ENCODE data around the gene DDB1. TPM values are rescaled to one million over a fixed set of nuclear protein-coding genes. Genes with fewer than 3 reads are reported as not detected.

The DDB1 gene
- total RNA-seq, 1 experiment from 2014 or later, result 297 TPM

DNA sequence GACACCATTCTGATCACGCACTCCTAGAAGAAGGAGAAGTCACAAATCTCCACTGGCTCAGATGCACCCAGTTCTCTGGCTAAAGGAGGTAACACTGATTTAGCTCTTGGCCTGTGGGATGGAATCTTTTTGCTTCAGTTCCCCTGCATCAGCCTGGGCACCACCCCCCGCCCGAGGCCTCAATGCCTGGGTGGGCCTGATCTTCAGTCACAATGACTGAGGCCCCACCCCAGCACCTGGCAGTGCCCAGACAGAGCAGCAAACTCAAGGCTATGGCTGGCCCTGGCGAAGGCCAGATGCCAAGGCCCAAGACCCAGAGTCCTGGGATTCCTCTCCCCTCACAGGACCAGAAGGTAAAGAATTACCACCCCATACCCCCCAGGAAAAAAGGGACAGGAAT lies 23.8 kb upstream of the DDB1 start:
- H3K9me3 ChIP-seq (ENCODE audit: control insufficient read depth, low read depth, low read length), result no peaks in the 10 kb centered on the region
- H3K9me3 Mint-ChIP-seq, result no peaks in the 10 kb centered on the region
- no peak for DNase-seq
- peaks cover 5 to 15% (median 12%) of the 10 kb centered on the region in 3 experiments for H3K36me3 Mint-ChIP-seq (ENCODE audit: insufficient read depth in 1 of 3, low read depth in 3 of 3)
- H2BK120ac ChIP-seq (ENCODE audit: low read depth, low read length, poor library complexity, severe bottlenecking), result no peak overlapping the region
- no peak overlapping the region for H2AK5ac ChIP-seq (ENCODE audit: insufficient read length, low read length)
- H3K9ac ChIP-seq (ENCODE audit: extremely low read depth, insufficient read length, low read length), result no peak overlapping the region
- H2BK12ac ChIP-seq (ENCODE audit: insufficient read length, low read depth, low read length), result no peak overlapping the region
- H4K20me1 ChIP-seq (ENCODE audit: control insufficient read depth, insufficient read depth, insufficient read length), result no peaks in the 10 kb centered on the region
- no peak for TF ChIP-seq CTCF (conservative IDR thresholded peaks at IDR 0.05)
- no peak overlapping the region for H4K8ac ChIP-seq (replicated peaks; ENCODE audit: insufficient read length, low read depth, low read length)
- H4K5ac ChIP-seq (ENCODE audit: insufficient read length, low read depth, low read length), result no peak overlapping the region
- H4K91ac ChIP-seq (ENCODE audit: insufficient read length, low read depth, low read length), result no peak overlapping the region
- no peak overlapping the region for H3K4ac ChIP-seq (ENCODE audit: low read depth, low read length)
- H3K14ac ChIP-seq (ENCODE audit: insufficient read depth, low read length), result no peak overlapping the region
- no peak overlapping the region for H3K27ac Mint-ChIP-seq
- H2BK15ac ChIP-seq (ENCODE audit: low read depth, low read length), result no peak overlapping the region
- H2BK20ac ChIP-seq (ENCODE audit: low read depth, low read length, poor library complexity, severe bottlenecking), result no peak overlapping the region
- H3K27ac ChIP-seq (ENCODE audit: insufficient read length, low read depth, low read length), result no peak overlapping the region
- WGBS (ENCODE audit: extremely low coverage, insufficient read length, low lambda C conversion rate), result no CpG with 5 or more reads among the region's 4 CpGs
- no peaks in the 10 kb centered on the region for H3K4me1 ChIP-seq (ENCODE audit: insufficient read depth, low read length)
- H3T11ph ChIP-seq (ENCODE audit: low read length), result no peak overlapping the region
- no peak overlapping the region for H3K23ac ChIP-seq (ENCODE audit: insufficient read length, low read depth, low read length)
- no peaks in the 10 kb centered on the region for H3K27me3 Mint-ChIP-seq (ENCODE audit: low read depth)
- H3K18ac ChIP-seq (ENCODE audit: insufficient read length, low read depth, low read length), result no peak overlapping the region
- no peak overlapping the region for H3K4me2 ChIP-seq (ENCODE audit: insufficient read depth, insufficient read length, low read length)
- peaks cover 6% of the 10 kb centered on the region for H3K23me2 ChIP-seq (ENCODE audit: insufficient read length, low read depth, low read length, poor library complexity, severe bottlenecking)
- H2AFZ ChIP-seq (ENCODE audit: low read length), result no peak overlapping the region
- H3K79me1 ChIP-seq (ENCODE audit: insufficient read depth, low read depth, low read length, poor library complexity, severe bottlenecking), result no peaks in the 10 kb centered on the region
- H2BK5ac ChIP-seq (ENCODE audit: insufficient read length, low read length), result no peak overlapping the region
- no peaks in the 10 kb centered on the region for H3K27me3 ChIP-seq (ENCODE audit: insufficient read depth, low read length)
- H3K79me2 ChIP-seq (ENCODE audit: insufficient read depth, low read length), result no peaks in the 10 kb centered on the region
- peaks cover 7 to 9% of the 10 kb centered on the region in 2 experiments for H3K4me1 Mint-ChIP-seq
- no peak overlapping the region for H3K4me3 Mint-ChIP-seq
- no peak overlapping the region for H3K56ac ChIP-seq (ENCODE audit: insufficient read length, low read depth, low read length)
